Medulla oblongata (tissue), 1 donor: Measurements from ENCODE around the gene NAGK.
"Not testable (repeated sequence)": the region's sequence is repeated elsewhere in the genome, so short reads cannot be mapped to it uniquely, and the experiment has no call there.

Experiments used
- DNase-seq: peaks from one replicate; pipeline ENCODE4 v3.0.0-alpha.2; 2015; ENCODE audit errors: extremely low spot score

NAGK gene

DNA sequence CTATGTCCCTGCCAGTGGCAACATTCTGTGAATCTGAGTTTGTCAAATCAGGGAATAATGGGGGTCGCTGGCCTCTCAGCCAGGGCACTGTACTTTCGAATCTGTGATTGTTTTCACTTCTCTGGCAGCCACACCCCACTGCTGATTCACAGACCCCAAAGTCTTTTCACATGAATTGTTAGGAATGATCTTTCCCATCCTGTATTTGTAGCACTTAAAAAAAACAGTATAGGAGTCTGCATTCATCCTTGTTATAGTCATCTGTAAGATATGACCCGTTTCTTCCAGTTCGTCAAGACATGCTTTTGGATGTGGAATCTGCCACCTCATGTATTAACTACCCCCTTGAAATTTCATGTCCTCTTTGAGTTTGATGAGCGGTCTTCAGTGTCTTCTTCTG is 928 bp downstream of the NAGK start:
- DNase-seq, result no peak

DNA sequence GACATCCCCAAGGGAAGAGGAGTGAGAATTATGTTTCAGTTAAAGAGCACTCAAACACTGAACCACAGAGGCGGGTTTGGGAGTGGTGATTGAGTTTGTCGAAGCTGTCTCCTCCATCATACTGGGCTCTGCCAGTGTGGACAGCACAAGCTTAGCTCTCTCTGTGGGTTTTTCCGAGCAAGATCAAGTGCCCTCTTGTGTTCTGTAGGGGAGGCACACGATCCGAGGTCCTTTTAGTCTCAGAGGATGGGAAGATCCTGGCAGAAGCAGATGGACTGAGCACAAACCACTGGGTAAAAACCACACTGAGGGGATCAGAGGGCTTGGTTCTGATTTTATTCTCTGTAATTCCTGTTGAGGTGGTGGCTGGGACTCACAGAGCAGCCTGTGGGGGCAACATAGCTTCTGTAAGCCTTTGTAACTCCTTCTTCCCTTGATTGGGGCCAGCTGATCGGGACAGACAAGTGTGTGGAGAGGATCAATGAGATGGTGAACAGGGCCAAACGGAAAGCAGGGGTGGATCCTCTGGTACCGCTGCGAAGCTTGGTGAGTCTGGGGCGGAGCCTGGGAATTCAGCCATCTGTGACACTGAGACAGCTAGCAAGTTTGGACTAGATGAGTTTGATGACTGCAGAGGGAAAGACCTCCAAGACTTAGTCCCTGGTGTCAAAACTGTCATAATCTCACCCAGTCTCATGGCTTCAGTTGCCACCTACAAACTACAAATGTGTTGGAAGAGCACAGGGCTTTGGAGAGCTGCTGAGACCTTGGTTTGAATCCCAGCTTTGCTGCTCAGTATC is 2.0 kb downstream of the NAGK start:
- DNase-seq, result peak; percentile 77

DNA sequence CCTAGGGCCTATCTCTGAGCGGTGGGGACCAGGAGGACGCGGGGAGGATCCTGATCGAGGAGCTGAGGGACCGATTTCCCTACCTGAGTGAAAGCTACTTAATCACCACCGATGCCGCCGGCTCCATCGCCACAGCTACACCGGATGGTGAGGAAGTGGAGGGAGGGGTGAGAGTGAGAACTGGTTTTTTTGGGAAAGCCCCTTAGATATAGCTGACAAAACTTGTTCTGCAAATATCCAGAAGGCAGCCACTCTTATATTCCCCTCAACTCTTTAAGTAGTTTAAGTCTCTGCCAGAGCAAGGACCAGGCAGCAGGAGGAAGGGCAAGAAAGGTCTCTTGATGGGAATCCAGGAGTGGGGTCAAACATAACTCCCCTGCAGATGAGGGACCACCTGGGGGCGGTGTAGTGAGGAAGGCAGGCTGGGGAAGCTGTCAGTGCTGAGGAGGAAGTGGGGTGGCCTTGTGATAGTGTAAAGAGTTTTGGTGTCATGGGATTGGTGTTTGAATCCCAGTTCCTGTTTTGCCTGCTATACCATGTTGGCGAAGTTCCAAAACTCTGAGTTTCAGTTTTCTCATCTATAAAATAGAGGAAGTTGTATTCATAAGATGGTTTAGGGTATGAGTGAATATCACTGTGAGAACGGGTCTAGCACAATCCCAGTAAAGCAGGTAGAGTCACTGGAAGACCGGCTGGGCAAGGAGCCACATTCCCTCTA is 3.4 kb downstream of the NAGK start:
- peak; percentile 84 for DNase-seq

DNA sequence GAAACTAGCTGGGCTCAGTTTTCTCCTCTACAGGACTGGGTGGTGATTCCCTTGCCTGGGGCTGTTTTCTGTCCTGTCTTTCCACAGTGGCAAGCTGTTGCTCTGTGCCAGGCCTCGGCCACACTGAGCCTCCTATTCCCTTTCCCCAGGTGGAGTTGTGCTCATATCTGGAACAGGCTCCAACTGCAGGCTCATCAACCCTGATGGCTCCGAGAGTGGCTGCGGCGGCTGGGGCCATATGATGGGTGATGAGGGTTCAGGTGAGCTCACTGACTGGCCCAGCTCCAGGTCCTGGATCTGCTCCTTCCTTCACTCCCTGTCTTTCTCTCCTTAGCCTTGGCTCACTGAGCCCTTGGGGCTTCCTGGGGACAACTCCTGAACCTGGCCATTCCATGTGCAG is 4.0 kb downstream of the NAGK start:
- DNase-seq, result no peak

DNA sequence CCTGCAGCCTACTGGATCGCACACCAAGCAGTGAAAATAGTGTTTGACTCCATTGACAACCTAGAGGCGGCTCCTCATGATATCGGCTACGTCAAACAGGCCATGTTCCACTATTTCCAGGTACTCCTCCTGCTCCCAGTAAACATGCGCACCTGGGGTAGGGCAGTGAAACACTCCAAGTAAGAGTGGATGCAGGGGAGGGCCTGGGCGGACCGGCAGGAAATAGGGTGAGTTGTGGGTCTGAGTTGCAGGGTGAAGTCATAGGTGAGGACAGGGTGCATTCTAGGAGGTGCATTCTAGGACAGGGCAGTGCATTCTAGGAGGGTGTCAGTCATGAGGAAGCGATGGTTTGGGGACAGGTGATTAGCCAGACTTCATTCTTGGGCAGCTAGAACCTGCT is 5.0 kb downstream of the NAGK start:
- DNase-seq, result no peak

DNA sequence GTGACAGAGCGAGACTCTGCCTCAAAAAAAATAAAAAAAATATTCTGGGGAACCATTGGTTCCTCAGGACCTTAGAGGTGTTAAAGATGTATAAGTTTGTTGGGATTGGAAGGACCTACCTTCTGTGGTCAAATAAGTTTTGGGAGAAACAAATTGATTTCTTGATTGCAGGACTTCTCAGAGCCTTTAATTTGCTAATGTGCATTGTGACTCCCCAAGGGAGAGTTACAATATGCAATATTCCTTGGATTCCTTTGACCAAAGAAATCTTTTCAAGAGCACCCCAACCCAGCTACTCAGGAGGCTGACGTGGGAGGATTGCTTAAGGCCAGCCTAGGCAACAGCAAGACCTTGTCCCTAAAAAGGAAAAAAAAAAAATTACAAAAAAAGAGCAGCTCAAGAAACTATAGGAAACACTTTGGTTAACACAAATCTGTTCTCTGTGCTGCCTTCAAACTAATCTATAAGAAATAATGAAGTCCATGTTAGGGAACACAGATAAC is 6.5 kb downstream of the NAGK start:
- no peak for DNase-seq

DNA sequence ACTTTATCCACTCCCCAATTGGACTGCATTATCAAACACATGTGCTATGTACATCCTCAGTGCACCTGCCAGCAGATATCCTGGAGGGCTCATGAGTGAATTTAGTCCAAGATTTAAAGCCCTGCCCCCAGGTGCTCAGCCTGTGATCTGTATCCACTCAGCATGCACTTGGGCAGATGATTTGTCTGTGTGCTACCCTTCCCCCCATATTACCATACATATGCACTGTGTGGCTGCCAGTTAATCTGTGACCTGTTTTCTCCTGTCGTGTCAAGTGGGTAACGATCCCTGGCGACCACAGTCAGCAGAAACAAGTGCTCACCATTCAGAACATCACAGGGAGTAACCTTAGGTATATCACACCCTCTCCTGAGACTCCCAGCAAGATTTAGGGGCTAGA is 10.2 kb downstream of the NAGK start:
- no peak for DNase-seq

DNA sequence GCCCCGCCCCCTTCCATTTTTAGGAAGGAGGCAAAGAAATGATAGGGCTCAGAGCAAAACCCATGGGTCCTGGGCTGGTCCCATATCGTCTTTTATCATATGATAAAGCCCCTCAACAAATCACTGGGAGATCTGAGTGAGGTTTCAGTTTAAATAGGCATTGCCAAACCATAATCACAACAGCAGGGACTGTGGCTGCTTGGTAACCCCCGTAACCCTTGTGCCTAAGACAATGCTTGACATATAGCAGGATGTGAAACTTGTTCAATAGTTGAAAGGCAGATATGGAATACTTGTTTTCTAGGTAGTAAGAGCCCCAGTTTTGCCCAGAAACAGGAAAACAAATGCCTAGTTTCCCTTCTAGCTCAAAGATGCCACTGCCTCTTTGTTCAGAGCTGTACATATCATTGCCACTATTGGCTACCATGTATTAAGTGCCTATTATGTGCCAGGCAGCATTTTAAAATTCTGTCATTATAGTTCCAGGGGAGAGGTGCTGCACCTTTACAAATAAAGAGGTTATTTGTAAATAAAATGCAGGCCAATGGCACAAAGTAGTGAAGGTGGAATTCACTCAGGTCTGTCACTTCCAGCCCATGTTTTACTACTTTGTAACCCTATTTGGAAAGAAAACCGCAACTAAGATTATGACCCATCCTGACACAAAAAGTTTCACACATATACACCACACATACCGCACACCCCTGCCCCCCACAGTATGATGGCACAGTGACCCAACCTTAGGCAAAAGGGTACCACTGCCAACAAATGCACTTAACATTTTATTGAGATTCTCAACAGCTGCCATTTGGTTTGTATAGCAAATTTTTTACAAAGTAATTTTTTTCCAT is 14.2 kb downstream of the NAGK start:
- no peak for DNase-seq

DNA sequence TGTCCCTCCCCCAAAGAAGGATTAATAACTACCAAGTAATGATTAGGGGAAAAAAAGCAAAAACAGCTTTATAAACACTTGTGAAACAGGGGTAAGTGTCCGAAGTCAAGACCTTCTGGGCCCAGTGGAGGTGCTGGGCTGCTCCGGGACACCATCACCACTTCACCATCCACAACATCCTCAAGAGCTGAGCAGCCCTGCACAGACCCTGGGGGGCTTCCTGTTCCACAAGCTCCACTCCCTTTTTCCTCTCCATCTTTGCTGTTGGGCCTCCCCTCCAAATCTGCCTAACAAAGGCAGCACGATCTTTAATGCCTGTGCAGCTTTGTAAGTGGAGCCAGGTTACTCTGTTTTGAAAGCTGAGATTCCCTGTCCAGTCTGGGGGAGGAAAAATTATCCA is 14.8 kb downstream of the NAGK start:
- not testable (repeated sequence) for DNase-seq

DNA sequence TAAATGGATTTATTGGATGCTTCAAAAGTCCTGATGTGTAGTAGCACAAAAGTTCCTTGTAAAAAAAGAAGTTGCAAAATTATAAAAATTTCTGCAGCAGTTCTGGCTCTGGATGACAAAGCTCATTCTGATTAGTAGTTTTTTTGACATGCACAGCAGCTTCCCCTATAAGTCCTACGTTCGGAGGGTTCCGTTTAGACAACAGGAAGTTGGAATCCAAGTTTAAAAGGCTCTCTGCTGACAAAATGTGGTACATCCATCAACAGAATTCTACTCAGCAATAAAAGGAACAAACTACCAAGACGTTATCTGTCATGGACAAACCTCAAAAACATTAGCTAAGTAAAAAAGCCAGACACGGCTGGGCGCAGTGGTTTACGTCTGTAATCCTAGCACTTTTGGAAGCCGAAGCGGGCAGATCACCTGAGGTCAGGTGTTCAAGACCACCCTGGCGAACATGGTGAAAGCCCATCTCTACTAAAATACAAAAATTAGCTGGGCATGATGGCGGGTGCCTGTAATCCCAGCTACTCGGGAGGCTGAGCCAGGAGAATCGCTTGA is 15.4 kb downstream of the NAGK start:
- not testable (repeated sequence) for DNase-seq

DNA sequence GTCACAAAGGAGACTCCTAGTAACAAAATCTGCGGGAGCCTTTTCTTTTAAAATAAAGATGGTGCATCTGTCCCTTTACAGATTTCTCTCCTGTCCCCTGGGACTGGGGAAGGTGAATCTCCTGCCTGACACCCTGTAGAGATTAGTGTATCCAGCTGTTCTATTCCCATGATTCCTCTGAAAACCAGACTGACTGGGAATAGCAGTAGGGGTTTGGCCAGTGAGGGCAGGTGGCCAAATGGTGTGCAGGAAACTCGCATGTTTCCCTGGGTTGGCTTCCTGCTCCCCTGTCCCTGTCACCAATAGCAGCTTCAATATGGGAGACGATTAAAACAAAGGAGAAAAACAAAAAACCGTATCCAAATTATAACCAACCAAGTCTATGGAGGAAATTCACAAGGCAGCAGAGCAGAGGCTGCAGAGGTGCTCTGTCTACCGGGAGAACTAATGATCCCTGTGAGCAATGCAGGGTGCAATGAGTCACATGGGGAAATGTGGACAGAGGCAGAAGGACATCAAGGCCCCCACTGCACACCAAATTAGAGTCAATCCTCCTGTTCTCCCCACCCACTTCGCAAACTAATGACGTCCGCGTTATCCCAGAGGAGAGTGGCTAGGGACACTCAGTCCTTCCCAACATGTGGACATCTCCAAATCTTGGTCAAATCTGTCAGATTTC is 17.0 kb downstream of the NAGK start:
- DNase-seq, result not testable (repeated sequence)

DNA sequence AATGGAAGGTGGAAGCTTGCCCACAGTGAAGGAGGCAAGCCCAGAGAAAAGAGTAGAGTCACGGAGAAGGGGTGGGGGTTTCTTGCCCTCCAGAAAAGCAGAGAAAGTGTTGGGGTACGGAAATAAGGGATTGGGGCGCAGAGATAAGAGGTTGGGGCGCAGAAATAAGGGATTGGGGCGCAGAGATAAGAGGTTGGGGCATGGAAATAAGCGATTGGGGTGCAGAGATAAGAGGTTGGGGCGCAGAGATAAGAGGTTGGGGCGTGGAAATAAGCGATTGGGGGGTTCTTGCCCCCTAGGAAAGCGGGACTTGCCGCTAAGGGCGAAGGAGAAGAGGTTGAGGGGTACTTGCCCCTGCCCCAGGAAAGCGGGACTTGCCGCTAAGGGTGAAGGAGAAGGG is 21.0 kb downstream of the NAGK start:
- not testable (repeated sequence) for DNase-seq

DNA sequence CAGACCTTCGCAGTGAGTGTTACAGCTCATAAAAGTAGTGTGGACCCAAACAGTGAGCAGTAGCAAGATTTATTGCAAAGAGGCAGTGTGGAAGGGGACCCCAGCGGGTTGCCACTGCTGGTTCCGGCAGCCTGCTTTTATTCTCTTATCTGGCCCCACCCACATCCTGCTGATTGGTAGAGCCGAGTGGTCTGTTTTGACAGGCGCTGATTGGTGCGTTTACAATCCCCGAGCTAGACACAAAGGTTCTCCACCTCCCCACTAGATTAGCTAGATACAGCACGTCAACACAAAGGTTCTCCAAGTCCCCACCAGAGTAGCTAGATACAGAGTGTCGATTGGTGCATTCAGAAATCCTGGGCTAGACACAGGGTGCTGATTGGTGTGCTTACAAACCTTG is 23.4 kb downstream of the NAGK start:
- not testable (repeated sequence) for DNase-seq

DNA sequence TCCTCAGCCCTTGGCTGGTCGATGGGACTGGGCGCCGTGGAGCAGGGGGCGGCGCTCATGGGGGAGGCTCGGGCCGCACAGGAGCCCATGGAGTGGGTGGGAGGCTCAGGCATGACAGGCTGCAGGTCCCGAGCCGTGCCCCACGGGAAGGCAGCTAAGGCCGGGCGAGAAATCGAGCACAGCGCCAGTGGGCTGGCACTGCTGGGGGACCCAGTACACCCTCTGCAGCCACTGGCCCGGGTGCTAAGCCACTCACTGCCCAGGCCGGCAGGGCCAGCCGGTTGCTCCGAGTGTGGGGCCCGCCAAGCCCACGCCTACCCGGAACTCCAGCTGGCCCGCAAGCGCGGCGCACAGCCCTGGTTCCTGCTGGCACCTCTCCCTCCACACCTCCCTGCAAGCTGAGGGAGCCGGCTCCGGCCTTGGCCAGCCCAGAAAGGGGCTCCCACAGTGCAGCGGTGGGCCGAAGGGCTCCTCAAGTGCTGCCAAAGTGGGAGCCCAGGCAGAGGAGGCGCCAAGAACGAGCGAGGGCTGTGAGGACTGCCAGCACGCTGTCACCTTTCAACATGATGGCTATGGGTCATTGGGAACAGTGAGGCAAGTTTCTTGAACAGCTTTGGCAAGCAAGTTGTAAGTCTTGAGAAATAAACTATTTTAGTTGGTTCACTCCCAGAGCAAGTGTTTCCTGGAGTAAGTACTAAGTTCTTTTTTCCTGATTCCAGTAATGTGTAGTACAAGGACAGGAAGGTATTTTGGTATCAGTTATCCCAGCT is 24.2 kb downstream of the NAGK start:
- DNase-seq, result not testable (repeated sequence)

DNA sequence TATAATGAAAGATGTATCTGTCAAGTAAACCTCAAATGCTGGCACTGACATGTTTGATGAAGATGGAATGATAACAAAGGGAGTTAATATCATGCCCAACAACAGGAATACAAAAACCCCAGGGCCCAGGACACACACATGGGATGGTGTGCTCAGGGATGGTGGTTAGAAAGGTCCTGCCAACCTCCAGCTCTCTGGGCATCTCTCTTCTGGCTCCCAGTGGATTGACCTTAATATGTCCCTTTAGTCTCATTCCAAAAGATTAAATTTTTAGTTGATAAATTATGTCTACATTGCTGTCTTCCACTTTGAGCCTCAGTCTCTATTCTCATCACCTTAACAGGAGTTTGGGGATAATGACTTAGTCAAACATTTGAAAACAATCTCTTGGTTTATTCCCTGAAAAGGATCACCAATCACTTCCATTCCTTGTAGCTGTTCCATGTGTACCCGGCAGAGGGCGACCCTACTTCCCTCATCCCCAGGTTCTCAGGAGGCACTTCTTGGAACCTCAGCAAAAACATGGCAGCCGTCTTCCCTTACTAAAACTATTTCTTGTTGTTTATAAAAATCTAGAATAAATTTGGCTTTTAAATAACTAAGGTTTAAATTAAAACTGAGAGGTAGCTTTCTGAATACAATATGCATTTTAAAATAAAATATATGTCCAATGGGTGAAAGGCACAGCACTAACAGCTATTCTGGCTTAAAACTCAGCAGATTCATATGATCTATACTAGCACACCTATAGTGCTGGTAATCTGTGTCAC is 31.9 kb downstream of the NAGK start:
- peak; percentile 27 for DNase-seq

DNA sequence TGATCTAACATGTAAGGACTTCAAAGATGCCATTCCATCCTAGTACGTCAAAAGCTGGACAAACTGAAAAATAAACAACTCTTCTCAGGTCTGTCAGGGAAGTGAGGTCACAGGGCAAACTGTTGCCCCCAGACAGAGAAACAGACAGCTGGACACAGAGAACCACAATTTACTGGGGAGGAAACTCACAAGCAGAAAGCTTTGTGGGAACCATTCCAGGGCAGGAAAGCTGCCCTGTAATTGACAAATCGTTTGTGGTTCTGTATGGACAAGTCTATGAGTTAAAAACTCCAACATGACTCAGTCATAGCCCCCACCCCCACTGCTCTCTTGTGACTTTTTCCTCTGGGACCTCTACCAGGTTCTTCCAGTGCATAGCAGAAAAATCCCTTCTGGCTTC is 33.2 kb downstream of the NAGK start:
- no peak for DNase-seq

DNA sequence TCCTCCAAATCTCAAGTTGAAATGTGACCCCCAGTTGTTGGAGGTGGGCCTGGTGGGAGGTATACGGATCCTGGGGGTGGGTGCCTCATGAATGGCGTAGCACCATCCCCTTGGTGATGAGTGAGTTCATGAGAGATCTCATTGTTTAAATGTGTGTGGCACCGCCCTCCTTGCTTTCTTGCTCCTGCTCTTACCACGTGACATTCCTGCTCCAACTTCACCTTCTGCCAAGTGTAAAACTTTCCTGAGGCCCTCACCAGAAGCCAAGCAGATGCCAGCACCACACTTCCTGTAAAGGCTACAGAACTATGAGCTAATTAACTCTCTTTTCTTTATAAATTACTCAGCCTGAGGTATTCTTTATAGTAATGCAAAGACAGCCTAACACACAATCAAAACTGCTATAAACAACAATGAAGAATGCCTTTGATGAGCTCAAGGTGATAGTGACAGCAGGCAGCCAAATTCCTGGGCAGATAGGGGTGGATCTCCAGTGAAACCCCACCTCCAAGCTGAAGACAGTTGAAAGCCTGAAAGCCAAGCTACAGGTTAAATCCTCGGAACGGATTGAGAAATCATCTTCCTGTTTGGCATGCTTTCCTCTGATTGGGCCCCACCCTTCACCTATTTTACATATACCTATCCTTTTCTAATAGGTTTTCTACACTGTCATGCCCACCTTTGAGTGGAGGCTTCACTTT is 34.7 kb downstream of the NAGK start:
- no peak for DNase-seq

DNA sequence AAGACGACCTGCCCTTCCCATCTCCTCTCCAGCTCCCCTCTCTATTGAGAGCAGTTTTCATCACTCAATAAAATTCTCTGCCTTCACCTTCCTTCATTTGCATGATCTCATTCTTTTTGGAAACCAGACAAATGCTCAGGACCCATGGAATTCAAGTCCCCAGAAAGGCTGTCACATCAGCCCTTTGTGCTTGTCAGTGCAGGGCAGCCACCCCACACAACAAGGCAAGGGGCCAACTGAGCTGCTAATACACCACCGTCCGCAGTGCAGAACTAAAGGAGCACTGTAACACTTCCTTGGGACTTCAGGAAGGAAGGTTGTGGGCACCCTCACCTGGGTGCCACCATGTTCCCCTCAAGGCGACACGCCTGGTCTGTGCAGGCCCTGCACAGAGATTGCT is 35.4 kb downstream of the NAGK start:
- no peak for DNase-seq

DNA sequence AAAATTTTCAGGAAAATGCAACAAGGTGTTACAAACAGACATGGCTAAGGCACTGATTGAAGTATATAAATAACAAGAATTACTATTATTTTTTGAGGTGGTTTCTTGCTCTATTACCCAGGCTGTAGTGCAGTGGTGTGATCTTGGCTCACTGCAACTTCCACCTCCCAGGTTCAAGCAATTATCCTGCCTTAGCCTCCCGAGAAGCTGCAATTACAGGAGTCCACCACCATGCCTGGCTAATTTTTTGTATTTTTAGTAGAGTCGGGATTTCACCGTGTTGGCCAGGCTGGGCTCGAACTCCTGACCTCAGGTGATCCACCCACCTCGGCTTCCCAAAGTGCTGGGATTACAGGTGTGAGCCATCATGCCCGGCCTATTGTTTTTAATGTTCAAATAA is 38.0 kb downstream of the NAGK start:
- not testable (repeated sequence) for DNase-seq
